ENCODE data around the gene ZNF74.
A peak's percentile ranks its signal among the peaks of the same experiment; 100 is the strongest.
"Not testable (repeated sequence)": the region's sequence is repeated elsewhere in the genome, so short reads cannot be mapped to it uniquely, and the experiment has no call there.

ZNF74 gene

DNA sequence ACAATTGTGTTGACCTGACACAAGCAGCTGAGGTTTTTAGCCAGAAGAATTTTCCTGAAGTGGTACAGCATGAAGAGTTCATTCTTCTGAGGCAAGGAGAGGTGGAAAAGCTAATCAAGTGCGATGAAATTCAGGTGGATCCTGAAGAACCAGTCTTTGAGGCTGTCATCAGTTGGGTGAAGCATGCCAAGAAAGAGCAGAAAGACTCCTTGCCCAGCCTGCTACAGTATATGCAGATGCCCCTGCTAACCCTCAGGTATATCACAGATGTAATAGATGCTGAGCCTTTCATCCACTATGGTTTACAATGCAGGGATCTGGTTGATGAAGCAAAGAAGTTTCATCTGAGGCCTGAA is 56.6 kb downstream of the ZNF74 start:
- no peak for DNase-seq

DNA sequence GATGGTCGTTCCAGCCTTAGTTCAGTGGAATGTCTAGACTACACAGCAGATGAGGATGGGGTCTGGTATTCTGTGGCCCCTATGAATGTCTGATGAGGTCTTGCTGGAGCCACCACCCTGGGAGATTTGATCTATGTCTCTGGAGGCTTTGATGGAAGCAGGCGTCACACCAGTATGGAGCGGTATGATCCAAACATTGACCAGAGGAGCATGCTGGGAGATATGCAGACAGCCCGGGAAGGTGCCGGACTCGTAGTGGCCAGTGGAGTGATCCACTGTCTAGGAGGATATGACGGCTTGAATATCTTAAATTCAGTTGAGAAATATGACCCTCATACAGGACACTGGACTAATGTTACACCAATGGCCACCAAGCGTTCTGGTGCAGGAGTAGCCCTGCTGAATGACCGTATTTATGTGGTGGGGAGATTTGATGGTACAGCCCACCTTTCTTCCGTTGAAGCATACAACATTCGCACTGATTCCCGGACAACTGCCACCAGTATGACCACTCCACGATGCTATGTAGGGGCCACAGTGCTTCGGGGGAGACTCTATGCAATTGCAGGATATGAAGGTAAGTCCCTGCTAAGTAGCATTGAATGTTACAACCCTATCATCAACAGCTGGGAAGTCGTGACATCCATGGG is 57.3 kb downstream of the ZNF74 start:
- not testable (repeated sequence) for DNase-seq

DNA sequence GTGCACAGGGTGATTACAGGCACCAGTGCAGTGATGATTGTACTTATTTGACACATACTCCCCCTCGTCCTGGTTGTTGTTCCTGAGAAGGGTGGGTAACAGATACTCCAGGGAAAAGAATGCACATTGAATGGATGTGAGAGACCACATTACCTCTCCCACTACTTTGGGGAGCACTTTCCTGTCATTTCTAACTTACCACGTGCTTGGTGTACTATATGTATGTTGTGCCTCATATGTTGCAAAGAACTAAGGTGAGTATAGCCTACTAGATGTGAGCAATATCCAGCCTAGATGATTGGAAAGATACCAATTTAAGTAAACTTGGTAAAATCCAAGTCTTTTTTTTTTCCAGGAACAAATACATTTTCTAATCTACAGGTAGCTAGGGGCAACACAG is 58.0 kb downstream of the ZNF74 start:
- no peak for DNase-seq

DNA sequence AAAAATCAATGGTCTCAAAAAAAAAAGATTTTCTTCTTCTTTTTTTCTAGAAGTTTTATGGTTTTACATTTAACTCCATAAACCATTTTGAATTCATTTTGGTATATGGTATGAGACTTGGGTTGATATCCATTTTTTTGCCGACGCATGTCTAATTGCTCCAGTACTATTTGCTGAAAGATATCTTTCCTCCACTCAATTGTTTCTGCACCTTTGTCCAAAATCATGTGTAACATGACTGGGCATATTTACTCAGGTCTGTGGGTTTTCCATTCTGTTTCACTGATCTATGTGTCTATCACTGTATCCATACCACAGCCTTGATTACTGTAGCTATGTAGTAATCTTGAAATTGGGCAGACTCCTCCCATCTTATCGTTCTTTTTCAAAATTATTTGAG is 59.3 kb downstream of the ZNF74 start:
- no peak for DNase-seq

DNA sequence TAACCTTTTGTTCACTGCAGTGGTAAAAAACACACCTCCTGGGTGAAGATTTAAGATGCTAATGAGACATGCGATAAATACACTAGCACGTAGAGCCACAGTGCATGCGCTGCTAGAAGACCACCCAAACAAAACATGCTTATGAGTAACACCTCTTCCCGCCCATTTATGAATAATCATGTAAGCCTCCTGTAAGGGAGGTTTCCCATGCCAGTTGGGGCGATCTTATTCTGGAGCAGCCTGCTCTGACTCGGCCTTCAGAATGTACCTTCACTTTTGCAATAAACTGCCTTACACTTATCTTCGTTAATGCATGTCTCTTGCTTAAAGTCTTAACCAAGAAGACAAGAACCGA is 61.7 kb downstream of the ZNF74 start:
- no peak for DNase-seq

DNA sequence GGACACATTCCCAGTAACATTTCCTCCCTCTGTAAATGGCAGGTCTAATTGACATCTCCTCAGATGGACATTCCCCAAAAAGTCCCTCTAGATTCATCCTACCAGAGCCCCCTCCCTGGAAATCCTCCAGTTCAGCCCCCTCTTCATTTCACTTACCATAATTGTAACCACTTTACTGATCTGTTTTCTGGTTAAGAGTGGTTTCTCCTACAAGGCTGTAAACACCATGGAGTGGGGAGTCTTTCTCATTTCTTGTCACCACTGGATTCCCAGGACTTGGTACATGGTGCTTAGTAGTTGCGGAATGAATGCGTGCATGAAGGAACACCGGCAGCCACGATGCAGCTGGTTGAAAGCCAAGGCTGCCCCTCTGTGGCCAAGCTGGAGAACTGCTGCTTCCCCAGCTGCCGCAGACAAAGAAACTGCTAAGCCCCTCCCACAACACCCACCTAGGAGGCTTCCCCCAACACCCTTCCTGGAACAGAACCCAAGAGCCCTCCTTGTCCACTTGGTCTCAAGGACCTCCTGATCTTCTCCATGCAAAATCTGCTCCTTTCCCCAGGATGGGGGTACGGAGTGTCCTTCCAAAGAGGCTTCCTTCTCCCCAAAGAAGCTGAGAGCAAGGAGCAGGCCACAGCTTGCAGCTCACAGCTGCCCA is 62.2 kb downstream of the ZNF74 start:
- DNase-seq, result peak; percentile 82

DNA sequence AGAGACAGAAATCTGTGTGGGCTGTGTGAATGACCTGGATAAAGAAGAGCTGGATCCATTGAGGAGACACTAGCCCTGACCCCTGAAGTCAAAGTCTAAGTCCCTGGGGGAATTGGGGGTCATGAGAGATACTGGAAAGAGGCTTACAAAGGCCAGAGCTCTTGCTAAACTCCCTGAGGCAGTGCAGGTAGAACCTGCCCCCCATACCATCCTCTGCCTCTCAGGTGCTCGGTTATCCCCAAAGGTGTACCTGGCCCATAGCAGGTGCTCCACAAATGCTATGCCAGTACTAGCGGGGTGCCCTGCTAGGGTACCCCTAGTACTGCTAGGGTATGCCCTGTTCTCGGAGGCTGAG is 62.7 kb downstream of the ZNF74 start:
- DNase-seq, result no peak

DNA sequence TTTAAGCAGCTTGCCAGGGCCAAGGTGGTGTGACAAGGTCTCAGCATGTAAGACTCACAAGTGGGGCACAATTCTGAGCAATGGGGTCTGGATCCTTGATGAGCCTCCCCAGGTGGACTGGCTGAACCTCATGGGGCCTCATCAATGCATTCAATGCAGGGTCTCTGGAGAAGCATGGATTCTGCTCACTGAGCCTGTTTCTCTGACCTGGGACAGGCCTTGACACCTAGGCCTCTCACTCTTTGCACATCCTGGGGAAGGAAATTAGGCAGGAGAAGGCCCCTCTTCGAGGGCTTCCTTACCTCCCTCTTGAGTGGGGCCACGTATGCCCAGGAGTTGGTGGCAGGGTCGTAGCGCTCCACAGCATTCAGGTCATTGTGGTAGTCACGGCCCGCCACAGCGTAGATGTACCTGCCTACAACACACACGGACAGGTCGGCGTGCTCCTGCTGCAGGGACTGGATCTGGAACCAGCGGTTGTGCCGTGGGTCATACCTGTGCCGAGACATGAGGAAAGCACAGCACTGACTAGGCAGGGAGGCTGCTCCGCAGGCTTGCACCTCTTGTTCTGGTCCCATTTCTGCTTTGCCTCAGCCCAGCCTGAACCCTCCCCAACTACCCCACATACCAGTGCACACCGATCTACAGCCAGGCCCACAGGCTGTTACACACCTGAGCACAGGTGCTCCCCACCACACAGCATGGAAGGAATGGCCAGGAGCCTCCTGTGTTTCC is 63.7 kb downstream of the ZNF74 start:
- no peak for DNase-seq
